ENCODE data around the gene NKX1-2.

Gene NKX1-2

GRCh38 chr10:124418726-124419501, 30.9 kb downstream of the NKX1-2 start, which contains the start of gene OAT:
Gene OAT (minus strand): TSS chr10:124418923. CDS start chr10:124412171, 6,752 bp downstream.
- H3K9me3 Mint-ChIP-seq, result no peaks in the 10 kb centered on the region
- peaks cover 16% of the 10 kb centered on the region for H3K27me3 Mint-ChIP-seq
- peaks cover 11% of the 10 kb centered on the region for H3K4me1 Mint-ChIP-seq
- H3K4me3 Mint-ChIP-seq, result peak within 1 kb of the TSS; percentile 73
- ATAC-seq, result peak; percentile 99
- peak within 1 kb of the TSS; percentile 52 for H3K27ac Mint-ChIP-seq
- no peaks in the 10 kb centered on the region for H3K36me3 Mint-ChIP-seq

- Mint-ChIP-seq H3K9me3 (no peaks in the 10 kb centered on the region), H3K27me3 (peaks cover 15% of the 10 kb centered on the region), H3K4me3 (peak overlapping the region; percentile 73), H3K36me3 (no peaks in the 10 kb centered on the region), H3K27ac (peak overlapping the region; percentile 52), H3K4me1 (peaks cover 15% of the 10 kb centered on the region)
- ATAC-seq, result peak; percentile 68
Observed at GRCh38 chr10:124417895-124418725, 31.7 kb downstream of the NKX1-2 start.

GRCh38 chr10:124416733-124417132, 33.1 kb downstream of the NKX1-2 start:
- Mint-ChIP-seq H3K9me3 (no peaks in the 10 kb centered on the region), H3K4me1 (peaks cover 15% of the 10 kb centered on the region), H3K36me3 (no peaks in the 10 kb centered on the region), H3K27me3 (peaks cover 2% of the 10 kb centered on the region), H3K27ac (no peak overlapping the region), H3K4me3 (no peak overlapping the region)
- no peak for ATAC-seq

GRCh38 chr10:124415210-124415609, 34.6 kb downstream of the NKX1-2 start:
- Mint-ChIP-seq H3K27me3 (no peaks in the 10 kb centered on the region), H3K27ac (no peak overlapping the region), H3K4me1 (peaks cover 15% of the 10 kb centered on the region), H3K9me3 (no peaks in the 10 kb centered on the region), H3K4me3 (no peak overlapping the region), H3K36me3 (no peaks in the 10 kb centered on the region)
- ATAC-seq, result no peak

GRCh38 chr10:124414076-124414475, 35.8 kb downstream of the NKX1-2 start:
- no peak overlapping the region for H3K27ac Mint-ChIP-seq
- H3K4me1 Mint-ChIP-seq, result peaks cover 11% of the 10 kb centered on the region
- no peak overlapping the region for H3K4me3 Mint-ChIP-seq
- H3K36me3 Mint-ChIP-seq, result peaks cover 6% of the 10 kb centered on the region
- no peaks in the 10 kb centered on the region for H3K27me3 Mint-ChIP-seq
- ATAC-seq, result no peak
- no peaks in the 10 kb centered on the region for H3K9me3 Mint-ChIP-seq

- H3K27ac Mint-ChIP-seq, result no peak overlapping the region
- ATAC-seq, result no peak
- H3K9me3 Mint-ChIP-seq, result no peaks in the 10 kb centered on the region
- peaks cover 10% of the 10 kb centered on the region for H3K4me1 Mint-ChIP-seq
- H3K36me3 Mint-ChIP-seq, result peaks cover 19% of the 10 kb centered on the region
- H3K4me3 Mint-ChIP-seq, result no peak overlapping the region
- no peaks in the 10 kb centered on the region for H3K27me3 Mint-ChIP-seq
Observed at GRCh38 chr10:124409696-124410095, 40.1 kb downstream of the NKX1-2 start.

- no peak overlapping the region for H3K27ac Mint-ChIP-seq
- no peaks in the 10 kb centered on the region for H3K9me3 Mint-ChIP-seq
- peaks cover 24% of the 10 kb centered on the region for H3K36me3 Mint-ChIP-seq
- ATAC-seq, result no peak
- peaks cover 7% of the 10 kb centered on the region for H3K4me1 Mint-ChIP-seq
- H3K4me3 Mint-ChIP-seq, result no peak overlapping the region
- no peaks in the 10 kb centered on the region for H3K27me3 Mint-ChIP-seq
Observed at GRCh38 chr10:124408357-124408756, 41.5 kb downstream of the NKX1-2 start.

GRCh38 chr10:124407456-124407855, 42.4 kb downstream of the NKX1-2 start:
- H3K27ac Mint-ChIP-seq, result no peak overlapping the region
- H3K4me1 Mint-ChIP-seq, result peaks cover 11% of the 10 kb centered on the region
- no peaks in the 10 kb centered on the region for H3K27me3 Mint-ChIP-seq
- no peak overlapping the region for H3K4me3 Mint-ChIP-seq
- no peaks in the 10 kb centered on the region for H3K9me3 Mint-ChIP-seq
- H3K36me3 Mint-ChIP-seq, result peaks cover 24% of the 10 kb centered on the region
- ATAC-seq, result no peak

- Mint-ChIP-seq H3K9me3 (no peaks in the 10 kb centered on the region), H3K27ac (peak overlapping the region; percentile 47), H3K4me1 (peaks cover 11% of the 10 kb centered on the region), H3K36me3 (peaks cover 25% of the 10 kb centered on the region), H3K27me3 (no peaks in the 10 kb centered on the region), H3K4me3 (no peak overlapping the region)
- peak; percentile 90 for ATAC-seq
Observed at GRCh38 chr10:124403548-124403947, 46.3 kb downstream of the NKX1-2 start.

GRCh38 chr10:124402273-124402672, 47.6 kb downstream of the NKX1-2 start:
- no peak overlapping the region for H3K27ac Mint-ChIP-seq
- no peak for ATAC-seq
- no peaks in the 10 kb centered on the region for H3K9me3 Mint-ChIP-seq
- H3K4me3 Mint-ChIP-seq, result no peak overlapping the region
- H3K27me3 Mint-ChIP-seq, result no peaks in the 10 kb centered on the region
- H3K36me3 Mint-ChIP-seq, result peaks cover 19% of the 10 kb centered on the region
- H3K4me1 Mint-ChIP-seq, result peaks cover 11% of the 10 kb centered on the region

- H3K9me3 Mint-ChIP-seq, result no peaks in the 10 kb centered on the region
- H3K4me1 Mint-ChIP-seq, result peaks cover 11% of the 10 kb centered on the region
- H3K4me3 Mint-ChIP-seq, result no peak overlapping the region
- no peak for ATAC-seq
- peaks cover 13% of the 10 kb centered on the region for H3K36me3 Mint-ChIP-seq
- H3K27me3 Mint-ChIP-seq, result no peaks in the 10 kb centered on the region
- no peak overlapping the region for H3K27ac Mint-ChIP-seq
Observed at GRCh38 chr10:124401633-124402032, 48.2 kb downstream of the NKX1-2 start.

All from stimulated activated memory B cell treated with anti-CD40 and anti-IgM and Interleukin-4, amounts not matched to agents 10 μg/mL and 1 μg/mL and 100 μg/mL, for 72 hours (primary cell).